Gastroesophageal sphincter (tissue), 4 donors: ENCODE results near the gene AQP4. TPM values are rescaled to one million over a fixed set of nuclear protein-coding genes. Genes with fewer than 3 reads are reported as not detected.

Source experiments
- ATAC-seq: fragments of 150-250 bp; one replicate; pipeline ENCODE4 v1.9.1; 2016; ENCODE audit warnings: mild to moderate bottlenecking, moderate library complexity
- H3K27ac ChIP-seq, 4 donors: fragments of 200-600 bp; sonication (generic) in 3 of 4; 1 replicate in 3 of 4; 2 replicates in 1 of 4; pipeline ENCODE4 v1.5.1; 2016 to 2019
- H3K27me3 ChIP-seq: fragments of 200-600 bp; sonication (generic); one replicate; pipeline ENCODE4 v1.5.1; 2019
- H3K36me3 ChIP-seq, 2 donors: fragments of 200-600 bp; sonication (generic); one replicate each; pipeline ENCODE4 v1.5.1; 2019; ENCODE audit warnings: control low read depth in 1 of 2
- H3K4me1 ChIP-seq, 3 donors: fragments of 200-600 bp; sonication (generic); 1 replicate in 2 of 3; 2 replicates in 1 of 3; pipeline ENCODE4 v1.5.1; 2016 to 2019; ENCODE audit warnings: control low read depth in 2 of 3
- H3K4me3 ChIP-seq, 2 donors: fragments of 200-600 bp; sonication (generic); one replicate each; pipeline ENCODE4 v1.5.1; 2019; ENCODE audit warnings: mild to moderate bottlenecking in 1 of 2, moderate library complexity in 1 of 2
- H3K9me3 ChIP-seq, 3 donors: fragments of 200-600 bp; sonication (generic); one replicate each; pipeline ENCODE4 v1.5.1; 2017 to 2019; ENCODE audit warnings: control low read depth in 2 of 3
- CTCF ChIP-seq, 4 experiments: fragments of 200-600 bp in 2 of 4; fragments of 450-650 bp in 2 of 4; sonication (generic) in 1 of 4; IDR thresholded peaks; one replicate each; pipeline ENCODE4 v1.5.1; 2017 to 2019; ENCODE audit warnings: antibody characterized with exemption in 4 of 4, mild to moderate bottlenecking in 2 of 4, moderate library complexity in 2 of 4
- EP300 ChIP-seq: sonication (generic); formaldehyde crosslinking; IDR thresholded peaks from one replicate; pipeline ENCODE4 v1.6.1; 2017; ENCODE audit warnings: antibody characterized with exemption, mild to moderate bottlenecking
- POLR2A ChIP-seq, 2 donors: fragments of 450-650 bp; IDR thresholded peaks; one replicate each; pipeline ENCODE4 v1.6.1; 2017; ENCODE audit warnings: antibody characterized with exemption in 2 of 2, mild to moderate bottlenecking in 2 of 2, moderate library complexity in 1 of 2
- POLR2AphosphoS5 ChIP-seq: sonication (generic); formaldehyde crosslinking; IDR thresholded peaks from one replicate; pipeline ENCODE4 v1.6.1; 2017; ENCODE audit warnings: antibody characterized with exemption
- WGBS, 2 donors: methylation state at CpG; one replicate each; pipeline ENCODE4 v1.1.5; 2018; ENCODE audit warnings: low coverage in 1 of 2; 5-methylcytosine and 5-hydroxymethylcytosine counted together
- total RNA-seq, 4 donors: library from RNA; depleted of rRNA; stranded (reverse); fragments of >200 nt; gene quantifications; one replicate each; pipeline ENCODE4 v1.1.0, GENCODE V29; 2016

The AQP4 gene
- total RNA-seq, 4 donors from 2014 or later: 0.12 to 36.1 (median 0.89) TPM; not detected in 1

- Histone ChIP-seq H3K36me3 (no peaks in the 10 kb centered on the region), H3K9me3 (no peaks in the 10 kb centered on the region), H3K4me1 (no peaks in the 10 kb centered on the region), H3K27ac (no peak overlapping the region), H3K4me3 (no peak overlapping the region), H3K27me3 (no peaks in the 10 kb centered on the region)
- no peak for TF ChIP-seq CTCF (IDR thresholded peaks at IDR 0.05)
- TF ChIP-seq EP300: no peak
- TF ChIP-seq POLR2AphosphoS5: no peak
- TF ChIP-seq POLR2A (IDR thresholded peaks at IDR 0.05): no peak
- ATAC-seq: no peak
- 63 to 90% methylated on average over 2 to 3 of the region's 3 CpGs for WGBS, 2 donors
Measured at GRCh38 chr18:26827581-26827980, 37.9 kb downstream of the AQP4 start.

GRCh38 chr18:26826656-26827235, 38.8 kb downstream of the AQP4 start:
- TF ChIP-seq CTCF (IDR thresholded peaks at IDR 0.05) (no peak), POLR2A (IDR thresholded peaks at IDR 0.05) (no peak), EP300 (no peak), POLR2AphosphoS5 (no peak)
- Histone ChIP-seq H3K4me1 (no peaks in the 10 kb centered on the region), H3K36me3 (no peaks in the 10 kb centered on the region), H3K27ac (no peak overlapping the region), H3K4me3 (no peak overlapping the region), H3K9me3 (no peaks in the 10 kb centered on the region), H3K27me3 (no peaks in the 10 kb centered on the region)
- ATAC-seq: no peak
- WGBS, 2 donors: 30 to 61% methylated on average over 6 of the region's 6 CpGs

GRCh38 chr18:26821181-26821580, 44.3 kb downstream of the AQP4 start:
- TF ChIP-seq CTCF (IDR thresholded peaks at IDR 0.05) (no peak), POLR2AphosphoS5 (no peak), POLR2A (IDR thresholded peaks at IDR 0.05) (no peak), EP300 (no peak)
- ATAC-seq: no peak
- H3K4me3 ChIP-seq: no peak overlapping the region
- WGBS, 2 donors: 60 to 86% methylated on average over 1 of the region's 1 CpG
- no peaks in the 10 kb centered on the region for H3K27me3 ChIP-seq
- H3K27ac ChIP-seq: no peak overlapping the region
- H3K9me3 ChIP-seq: peaks cover 0 to 26% (median 0%) of the 10 kb centered on the region in 3 donors
- H3K36me3 ChIP-seq: no peaks in the 10 kb centered on the region
- no peaks in the 10 kb centered on the region for H3K4me1 ChIP-seq

GRCh38 chr18:26819046-26819445, 46.5 kb downstream of the AQP4 start:
- no peak for ATAC-seq
- no peak for TF ChIP-seq POLR2AphosphoS5
- TF ChIP-seq POLR2A (IDR thresholded peaks at IDR 0.05): no peak
- no peak for TF ChIP-seq CTCF (IDR thresholded peaks at IDR 0.05)
- no peak for TF ChIP-seq EP300
- Histone ChIP-seq H3K4me3 (no peak overlapping the region), H3K36me3 (no peaks in the 10 kb centered on the region), H3K27me3 (no peaks in the 10 kb centered on the region), H3K4me1 (no peaks in the 10 kb centered on the region), H3K9me3 (peaks cover 0 to 26% (median 0%) of the 10 kb centered on the region in 3 donors), H3K27ac (no peak overlapping the region)
- WGBS, 2 donors: 83% methylated on average over 1 of the region's 1 CpG; no CpG with 5 or more reads in 1 of the 2 donors

GRCh38 chr18:26818461-26818860, 47.0 kb downstream of the AQP4 start:
- Histone ChIP-seq H3K4me3 (no peak overlapping the region), H3K9me3 (peaks cover 0 to 26% (median 0%) of the 10 kb centered on the region in 3 donors), H3K4me1 (no peaks in the 10 kb centered on the region), H3K27me3 (no peaks in the 10 kb centered on the region), H3K27ac (no peak overlapping the region), H3K36me3 (no peaks in the 10 kb centered on the region)
- no peak for ATAC-seq
- no peak for TF ChIP-seq POLR2A (IDR thresholded peaks at IDR 0.05)
- TF ChIP-seq CTCF (IDR thresholded peaks at IDR 0.05): no peak
- TF ChIP-seq EP300: no peak
- 64 to 67% methylated on average over 1 of the region's 1 CpG for WGBS, 2 donors
